SK-N-SH (cell line): ENCODE measurements around the gene GALNT6. TPM values are rescaled to one million over a fixed set of nuclear protein-coding genes. Genes with fewer than 3 reads are reported as not detected.

Experiments used
- CTCF ChIA-PET: fragments of 300-600, 350-600 bp; formaldehyde crosslinking; extraction: SDS; loops from one replicate; lab custom pipeline; 2021; lab: Yijun Ruan, JAX
- POLR2A ChIA-PET: fragments of 350-600 bp; sonication (Branson Sonifier 250); formaldehyde crosslinking; extraction: SDS; loops from one replicate; lab custom pipeline; 2020; ENCODE audit warnings: antibody characterized with exemption, inconsistent platforms; lab: Yijun Ruan, JAX
- DNase-seq: peaks from one replicate; pipeline ENCODE4 v3.0.0; 2012
- H2AFZ ChIP-seq: fragments of 200-600 bp; sonication (generic); 2 replicates; pipeline ENCODE4 v1.8.1; 2016; ENCODE audit warnings: antibody characterized with exemption, mild to moderate bottlenecking, low read depth
- H3F3A ChIP-seq: fragments of 200-600 bp; sonication (generic); replicated peaks from 2 replicates; pipeline ENCODE3; 2016; ENCODE audit warnings: antibody characterized with exemption, mild to moderate bottlenecking; ENCODE audit not compliant: insufficient read depth
- H3K27ac ChIP-seq, 2 experiments: fragments of 200-500 bp in 1 of 2; fragments of 200-600 bp in 1 of 2; sonication (Bioruptor generic) in 1 of 2; sonication (generic), shearing (Covaris generic) in 1 of 2; 2 replicates each; pipeline versions ENCODE4 v1.5.1 to v1.6.1; 2014 to 2016; ENCODE audit warnings: low read depth in 2 of 2, inconsistent platforms in 1 of 2, low read length in 1 of 2, mild to moderate bottlenecking in 1 of 2, mixed read lengths in 1 of 2
- H3K27me3 ChIP-seq: fragments of 200-600 bp; sonication (generic), shearing (Covaris generic); 2 replicates; pipeline ENCODE4 v1.6.1; 2016; ENCODE audit warnings: mixed run types; ENCODE audit not compliant: insufficient read depth
- H3K36me3 ChIP-seq, 2 experiments: fragments of 200-500 bp in 1 of 2; fragments of 200-600 bp in 1 of 2; sonication (Bioruptor generic) in 1 of 2; sonication (generic) in 1 of 2; replicated peaks in 1 of 2; 2 replicates each; pipeline versions ENCODE3 to v1.5.1; 2014 to 2016; ENCODE audit warnings: low read length in 1 of 2, mild to moderate bottlenecking in 1 of 2; ENCODE audit not compliant: insufficient read depth in 2 of 2, control insufficient read depth in 1 of 2
- H3K4me1 ChIP-seq, 2 experiments: fragments of 200-500 bp in 1 of 2; fragments of 200-600 bp in 1 of 2; sonication (Bioruptor generic) in 1 of 2; sonication (generic), shearing (Covaris generic) in 1 of 2; 2 replicates each; pipeline versions ENCODE4 v1.5.1 to v1.6.1; 2014 to 2016; ENCODE audit warnings: low read depth in 1 of 2, low read length in 1 of 2, mixed run types in 1 of 2; ENCODE audit not compliant: insufficient read depth in 2 of 2, control insufficient read depth in 1 of 2
- H3K4me2 ChIP-seq: fragments of 200-600 bp; sonication (generic), shearing (Covaris generic); 2 replicates; pipeline ENCODE4 v1.6.1; 2017; ENCODE audit warnings: mixed run types
- H3K4me3 ChIP-seq, 2 experiments: fragments of 200-500 bp in 1 of 2; fragments of 200-600 bp in 1 of 2; sonication (Bioruptor generic) in 1 of 2; sonication (generic), shearing (Covaris generic) in 1 of 2; 2 replicates each; pipeline versions ENCODE4 v1.5.1 to v1.8.1; 2014 to 2016; ENCODE audit warnings: low read depth in 2 of 2, inconsistent platforms in 1 of 2, low read length in 1 of 2, mild to moderate bottlenecking in 1 of 2, mixed read lengths in 1 of 2, moderate library complexity in 1 of 2
- H3K79me2 ChIP-seq: fragments of 200-600 bp; sonication (generic); 2 replicates; pipeline ENCODE4 v1.8.1; 2017; ENCODE audit warnings: mild to moderate bottlenecking; ENCODE audit not compliant: insufficient read depth
- H3K9ac ChIP-seq: fragments of 200-600 bp; sonication (generic); 2 replicates; pipeline ENCODE4 v1.6.1; 2017; ENCODE audit warnings: mixed run types
- H3K9me2 ChIP-seq: fragments of 200-600 bp; sonication (generic); 2 replicates; pipeline ENCODE4 v1.6.1; 2017; ENCODE audit warnings: mixed run types
- H3K9me3 ChIP-seq: fragments of 200-600 bp; sonication (generic); 2 replicates; pipeline ENCODE4 v1.6.1; 2017; ENCODE audit warnings: mixed run types, mild to moderate bottlenecking, moderate library complexity
- H4K20me1 ChIP-seq: fragments of 200-600 bp; sonication (generic); 2 replicates; pipeline ENCODE4 v1.6.1; 2017; ENCODE audit warnings: mild to moderate bottlenecking, mixed run types; ENCODE audit not compliant: insufficient read depth
- ELF1 ChIP-seq: IDR thresholded peaks from 2 replicates; pipeline ENCODE4 v1.4.0; 2012
- EP300 ChIP-seq, 2 experiments: IDR thresholded peaks; 2 replicates each; pipeline versions ENCODE4 v1.4.0 to v1.6.1; 2012; ENCODE audit warnings: borderline replicate concordance in 1 of 2, low read depth in 1 of 2, low read length in 1 of 2
- EZH2phosphoT487 ChIP-seq: fragments of 200-600 bp; sonication (generic); IDR thresholded peaks from 2 replicates; pipeline ENCODE4 v1.6.1; 2017; ENCODE audit warnings: low read depth, mixed run types, mild to moderate bottlenecking, antibody characterized with exemption, moderate library complexity, borderline replicate concordance
- FOSL2 ChIP-seq: IDR thresholded peaks from 2 replicates; pipeline ENCODE4 v1.4.0; 2012; ENCODE audit warnings: low read depth, mild to moderate bottlenecking, moderate library complexity, borderline replicate concordance
- GABPA ChIP-seq: IDR thresholded peaks from 2 replicates; pipeline ENCODE4 v1.4.0; 2012; ENCODE audit warnings: low read depth, mild to moderate bottlenecking
- GATA2 ChIP-seq: sonication (generic); formaldehyde crosslinking; IDR thresholded peaks from 2 replicates; pipeline ENCODE4 v1.5.0; 2020; ENCODE audit warnings: mild to moderate bottlenecking, missing genetic modification reagents
- IRF3 ChIP-seq: fragments of 150-350 bp; IDR thresholded peaks from 2 replicates; pipeline ENCODE4 v1.6.1; 2016; ENCODE audit warnings: mild to moderate bottlenecking, low read depth, low read length
- JUND ChIP-seq: IDR thresholded peaks from 2 replicates; pipeline ENCODE4 v1.4.0; 2012
- MAX ChIP-seq: IDR thresholded peaks from 2 replicates; pipeline ENCODE4 v1.4.0; 2012; ENCODE audit warnings: low read depth
- NFIC ChIP-seq: IDR thresholded peaks from 2 replicates; pipeline ENCODE4 v1.4.0; 2012; ENCODE audit warnings: borderline replicate concordance
- NRF1 ChIP-seq: IDR thresholded peaks from 2 replicates; pipeline ENCODE4 v1.6.1; 2012; ENCODE audit warnings: low read depth, mild to moderate bottlenecking, low read length
- PBX3 ChIP-seq: IDR thresholded peaks from 2 replicates; pipeline ENCODE4; 2012
- POLR2AphosphoS5 ChIP-seq: IDR thresholded peaks from 2 replicates; pipeline ENCODE4 v1.6.1; 2012; ENCODE audit warnings: low read depth, low read length
- RCOR1 ChIP-seq: fragments of 150-350 bp; IDR thresholded peaks from 2 replicates; pipeline ENCODE4 v1.6.1; 2017; ENCODE audit warnings: antibody characterized with exemption, low read length
- REST ChIP-seq: IDR thresholded peaks from 2 replicates; pipeline ENCODE4 v1.6.1; 2012; ENCODE audit warnings: mild to moderate bottlenecking, low read depth, low read length, moderate library complexity
- SIN3A ChIP-seq: IDR thresholded peaks from 2 replicates; pipeline ENCODE4 v1.6.1; 2012; ENCODE audit warnings: low read depth, mild to moderate bottlenecking, low read length, moderate library complexity, borderline replicate concordance
- TCF12 ChIP-seq: IDR thresholded peaks from 2 replicates; pipeline ENCODE4 v1.4.0; 2012
- USF1 ChIP-seq: IDR thresholded peaks from 2 replicates; pipeline ENCODE4 v1.4.0; 2012; ENCODE audit warnings: low read depth, borderline replicate concordance
- WGBS: methylation state at CpG from one replicate; pipeline ENCODE4 v1.1.6; 2017; ENCODE audit warnings: low lambda C conversion rate; 5-methylcytosine and 5-hydroxymethylcytosine counted together
- polyA plus RNA-seq, 3 experiments: library from polyadenylated mRNA; depleted of rRNA; stranded (reverse); fragments of >200 nt; gene quantifications; 2 replicates each; pipeline ENCODE4 v1.2.3, GENCODE V29; 2012
- TF ChIP-seq, protein P1 (sequence below): fragments of 200-600 bp; sonication (generic); IDR thresholded peaks from 2 replicates; pipeline ENCODE4 v1.6.1; 2017; ENCODE audit warnings: antibody characterized with exemption, mild to moderate bottlenecking, moderate library complexity
- TF ChIP-seq, protein P2 (sequence below): IDR thresholded peaks from 2 replicates; pipeline ENCODE4 v1.4.0; 2012; ENCODE audit warnings: low read depth, borderline replicate concordance

GALNT6 gene
- polyA plus RNA-seq, 1 of the 3 experiments (the other 2 are of a cell fraction), result 0.74 TPM

DNA sequence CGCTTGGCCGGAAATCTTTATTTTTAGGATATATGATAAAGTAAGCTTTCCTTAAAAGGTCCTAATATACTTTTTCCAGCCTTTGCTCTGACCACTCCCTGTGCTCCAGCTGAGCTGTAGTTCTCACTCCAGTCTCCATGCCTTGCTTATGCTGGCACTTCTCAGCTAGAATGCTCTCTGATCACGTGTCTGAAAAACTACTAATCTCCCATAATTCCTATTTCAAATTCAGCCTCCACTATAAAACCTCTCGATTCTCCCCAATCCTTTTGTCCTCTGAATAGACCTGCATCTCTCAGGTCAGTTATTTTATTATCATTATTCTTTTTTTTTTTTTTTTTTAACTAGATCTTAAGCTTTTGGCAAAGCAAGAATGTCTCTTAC lies 70.9 kb downstream of the GALNT6 start:
- Histone ChIP-seq H3K27me3 (no peaks in the 10 kb centered on the region), H3K36me3 (no peaks in the 10 kb centered on the region), H3K9me3 (no peaks in the 10 kb centered on the region), H3K9me2 (no peaks in the 10 kb centered on the region), H4K20me1 (no peaks in the 10 kb centered on the region), H3K27ac (no peak overlapping the region), H3K79me2 (no peaks in the 10 kb centered on the region), H3K9ac (no peak overlapping the region), H3K4me2 (no peak overlapping the region), H3F3A (no peaks in the 10 kb centered on the region), H2AFZ (no peak overlapping the region), H3K4me3 (no peak overlapping the region), H3K4me1 (peaks cover 0 to 2% of the 10 kb centered on the region in 2 experiments; a peak in 1 of 4 replicates)
- WGBS, result 75% methylated on average over 4 of the region's 4 CpGs
- ChIA-PET CTCF (interaction anchor here (0.6 to 2.3 kb wide), 2 partner anchors 21 to 509 kb away, joined by 3 to 7 read pairs; no protein-coding TSS in a partner anchor), POLR2A (no interaction called here)
- no peak for DNase-seq
- TF ChIP-seq EZH2phosphoT487, result no peak
- no peak for TF ChIP-seq EP300 (IDR thresholded peaks at IDR 0.05; ENCODE audit: borderline replicate concordance in 1 of 2, low read depth in 1 of 2, low read length in 1 of 2)
- TF ChIP-seq RCOR1, result no peak
- no peak for TF ChIP-seq IRF3
- no peak for TF ChIP-seq FOSL2
- TF ChIP-seq POLR2AphosphoS5, result no peak
- TF ChIP-seq, protein P1, sequence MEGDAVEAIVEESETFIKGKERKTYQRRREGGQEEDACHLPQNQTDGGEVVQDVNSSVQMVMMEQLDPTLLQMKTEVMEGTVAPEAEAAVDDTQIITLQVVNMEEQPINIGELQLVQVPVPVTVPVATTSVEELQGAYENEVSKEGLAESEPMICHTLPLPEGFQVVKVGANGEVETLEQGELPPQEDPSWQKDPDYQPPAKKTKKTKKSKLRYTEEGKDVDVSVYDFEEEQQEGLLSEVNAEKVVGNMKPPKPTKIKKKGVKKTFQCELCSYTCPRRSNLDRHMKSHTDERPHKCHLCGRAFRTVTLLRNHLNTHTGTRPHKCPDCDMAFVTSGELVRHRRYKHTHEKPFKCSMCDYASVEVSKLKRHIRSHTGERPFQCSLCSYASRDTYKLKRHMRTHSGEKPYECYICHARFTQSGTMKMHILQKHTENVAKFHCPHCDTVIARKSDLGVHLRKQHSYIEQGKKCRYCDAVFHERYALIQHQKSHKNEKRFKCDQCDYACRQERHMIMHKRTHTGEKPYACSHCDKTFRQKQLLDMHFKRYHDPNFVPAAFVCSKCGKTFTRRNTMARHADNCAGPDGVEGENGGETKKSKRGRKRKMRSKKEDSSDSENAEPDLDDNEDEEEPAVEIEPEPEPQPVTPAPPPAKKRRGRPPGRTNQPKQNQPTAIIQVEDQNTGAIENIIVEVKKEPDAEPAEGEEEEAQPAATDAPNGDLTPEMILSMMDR, result no peak
- no peak for TF ChIP-seq USF1
- TF ChIP-seq SIN3A, result no peak
- TF ChIP-seq, protein P2, sequence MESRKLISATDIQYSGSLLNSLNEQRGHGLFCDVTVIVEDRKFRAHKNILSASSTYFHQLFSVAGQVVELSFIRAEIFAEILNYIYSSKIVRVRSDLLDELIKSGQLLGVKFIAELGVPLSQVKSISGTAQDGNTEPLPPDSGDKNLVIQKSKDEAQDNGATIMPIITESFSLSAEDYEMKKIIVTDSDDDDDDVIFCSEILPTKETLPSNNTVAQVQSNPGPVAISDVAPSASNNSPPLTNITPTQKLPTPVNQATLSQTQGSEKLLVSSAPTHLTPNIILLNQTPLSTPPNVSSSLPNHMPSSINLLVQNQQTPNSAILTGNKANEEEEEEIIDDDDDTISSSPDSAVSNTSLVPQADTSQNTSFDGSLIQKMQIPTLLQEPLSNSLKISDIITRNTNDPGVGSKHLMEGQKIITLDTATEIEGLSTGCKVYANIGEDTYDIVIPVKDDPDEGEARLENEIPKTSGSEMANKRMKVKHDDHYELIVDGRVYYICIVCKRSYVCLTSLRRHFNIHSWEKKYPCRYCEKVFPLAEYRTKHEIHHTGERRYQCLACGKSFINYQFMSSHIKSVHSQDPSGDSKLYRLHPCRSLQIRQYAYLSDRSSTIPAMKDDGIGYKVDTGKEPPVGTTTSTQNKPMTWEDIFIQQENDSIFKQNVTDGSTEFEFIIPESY, result no peak
- no peak for TF ChIP-seq GABPA
- TF ChIP-seq MAX, result no peak
- no peak for TF ChIP-seq ELF1
- TF ChIP-seq GATA2, result no peak
- no peak for TF ChIP-seq REST
- no peak for TF ChIP-seq NFIC
- no peak for TF ChIP-seq JUND
- no peak for TF ChIP-seq TCF12
- no peak for TF ChIP-seq PBX3
- no peak for TF ChIP-seq NRF1
